CD4-positive, alpha-beta T cell (primary cell): ENCODE measurements around the gene RHNO1. TPM values are rescaled to one million over a fixed set of nuclear protein-coding genes. Genes with fewer than 3 reads are reported as not detected.

Experiments
- ATAC-seq: fragments of 200-7000 bp; cut with Tn5 transposase; one replicate; pipeline ENCODE4 v1.10.0; 2022; ENCODE audit warnings: mild to moderate bottlenecking; ENCODE audit not compliant: poor library complexity
- CTCF ChIA-PET: fragments of 350-600 bp; sonication (Branson Sonifier 250); formaldehyde crosslinking; loops from one replicate; lab custom pipeline; 2021; ENCODE audit warnings: antibody characterized with exemption, inconsistent platforms; lab: Charles Lee
- POLR2A ChIA-PET: fragments of 350-600 bp; sonication (Branson Sonifier 250); formaldehyde crosslinking; loops from one replicate; lab custom pipeline; 2021; ENCODE audit warnings: antibody characterized with exemption, inconsistent platforms; lab: Charles Lee
- DNase-seq, 14 experiments: peaks; one replicate each; pipeline ENCODE4 v3.0.0-alpha.2; 2013 to 2020; ENCODE audit warnings: mixed read lengths in 2 of 14
- H3K27ac ChIP-seq, 2 donors: one replicate each; pipeline versions ENCODE4 v1.5.1 to v1.7.0; 2013; ENCODE audit warnings: low read length in 2 of 2, low read depth in 1 of 2, mild to moderate bottlenecking in 1 of 2
- H3K27me3 ChIP-seq, 2 experiments: 1 replicate in 1 of 2; 2 replicates in 1 of 2; pipeline versions ENCODE4 v1.6.1 to v1.7.0; 2013; ENCODE audit warnings: low read length in 2 of 2, control low read depth in 1 of 2, mild to moderate bottlenecking in 1 of 2, moderate library complexity in 1 of 2; ENCODE audit not compliant: insufficient read depth in 2 of 2, control insufficient read depth in 1 of 2
- H3K36me3 ChIP-seq: one replicate; pipeline ENCODE4 v1.6.1; 2013; ENCODE audit warnings: low read length, control low read depth; ENCODE audit not compliant: insufficient read depth
- H3K4me1 ChIP-seq: one replicate; pipeline ENCODE4 v1.6.1; 2013; ENCODE audit warnings: low read length, control low read depth; ENCODE audit not compliant: insufficient read depth
- H3K4me3 ChIP-seq: one replicate; pipeline ENCODE4 v1.5.1; 2013; ENCODE audit warnings: mild to moderate bottlenecking, low read length, moderate library complexity
- H3K9me3 ChIP-seq, 2 experiments: 1 replicate in 1 of 2; 2 replicates in 1 of 2; pipeline versions ENCODE4 v1.6.1 to v1.7.0; 2013; ENCODE audit warnings: low read length in 2 of 2, mild to moderate bottlenecking in 2 of 2, control low read depth in 1 of 2, moderate library complexity in 1 of 2; ENCODE audit not compliant: control insufficient read depth in 1 of 2, insufficient read depth in 1 of 2
- H3K27ac Mint-ChIP-seq: one replicate; pipeline ENCODE4 v1.8.0; 2020; ENCODE audit warnings: mixed read lengths
- H3K27me3 Mint-ChIP-seq: one replicate; pipeline ENCODE4 v1.8.0; 2021; ENCODE audit warnings: mixed read lengths
- H3K36me3 Mint-ChIP-seq: one replicate; pipeline ENCODE4 v1.8.0; 2021; ENCODE audit warnings: low read depth, mixed read lengths
- H3K4me1 Mint-ChIP-seq: one replicate; pipeline ENCODE4 v1.8.0; 2021; ENCODE audit warnings: low read depth, mixed read lengths
- H3K4me3 Mint-ChIP-seq: one replicate; pipeline ENCODE4 v1.8.0; 2020; ENCODE audit warnings: mild to moderate bottlenecking, mixed read lengths
- H3K9me3 Mint-ChIP-seq: one replicate; pipeline ENCODE4 v1.8.0; 2020; ENCODE audit warnings: mixed read lengths
- CTCF ChIP-seq: fragments of 200-600 bp; IDR thresholded peaks from one replicate; pipeline ENCODE4 v1.8.0; 2022; ENCODE audit warnings: antibody characterized with exemption, mild to moderate bottlenecking
- intact Hi-C, 2 experiments: fragments of 100-400 bp; cut with DNase I in 1 of 2; cut with micrococcal nuclease in 1 of 2; formaldehyde crosslinking; loops; one replicate each; pipeline versions ENCODE4 v1.15.1 to v1.9.0; 2023 to 2025; cut with DNase I, micrococcal nuclease
- total RNA-seq, 174 experiments: library from RNA in 2 of 174; stranded (reverse) in 2 of 174; gene quantifications; one replicate each; pipeline ENCODE4 v1.2.3 and lab custom pipeline; 2021 to 2026

RHNO1 gene
- total RNA-seq, 2 experiments from 2014 or later, result 26.5 to 31.3 TPM

- Histone ChIP-seq H3K27ac (no peak overlapping the region), H3K4me3 (no peak overlapping the region), H3K9me3 (no peaks in the 10 kb centered on the region), H3K4me1 (no peaks in the 10 kb centered on the region), H3K36me3 (peaks cover 40% of the 10 kb centered on the region), H3K27me3 (no peaks in the 10 kb centered on the region)
- DNase-seq, result no peak
- Mint-ChIP-seq H3K36me3 (peaks cover 67% of the 10 kb centered on the region), H3K27ac (no peak overlapping the region), H3K4me3 (no peak overlapping the region), H3K4me1 (no peaks in the 10 kb centered on the region), H3K9me3 (no peaks in the 10 kb centered on the region), H3K27me3 (no peaks in the 10 kb centered on the region)
- intact Hi-C loops, result no loop called here
- no peak for ATAC-seq
- ChIA-PET POLR2A (no interaction called here), CTCF (no interaction called here)
- no peak for TF ChIP-seq CTCF
These were observed 57.3 kb downstream of the RHNO1 start for GRCh38 chr12:2934371-2934770.

GRCh38 chr12:2936301-2936700, 59.3 kb downstream of the RHNO1 start:
- intact Hi-C loops, result no loop called here
- no peak for TF ChIP-seq CTCF
- CTCF ChIA-PET, result no interaction called here
- H3K4me3 Mint-ChIP-seq, result no peak overlapping the region
- no peaks in the 10 kb centered on the region for H3K27me3 Mint-ChIP-seq
- Histone ChIP-seq H3K4me3 (no peak overlapping the region), H3K27me3 (no peaks in the 10 kb centered on the region), H3K4me1 (no peaks in the 10 kb centered on the region), H3K36me3 (peaks cover 35% of the 10 kb centered on the region), H3K27ac (no peak overlapping the region), H3K9me3 (no peaks in the 10 kb centered on the region)
- H3K36me3 Mint-ChIP-seq, result peaks cover 64% of the 10 kb centered on the region
- ATAC-seq (no peak), DNase-seq (no peak)
- H3K9me3 Mint-ChIP-seq, result no peaks in the 10 kb centered on the region
- POLR2A ChIA-PET, result no interaction called here
- H3K4me1 Mint-ChIP-seq, result no peaks in the 10 kb centered on the region
- no peak overlapping the region for H3K27ac Mint-ChIP-seq

GRCh38 chr12:2937500-2937899, 60.5 kb downstream of the RHNO1 start:
- peaks cover 30% of the 10 kb centered on the region for H3K36me3 ChIP-seq
- no peaks in the 10 kb centered on the region for H3K4me1 Mint-ChIP-seq
- ChIA-PET POLR2A (no interaction called here), CTCF (no interaction called here)
- TF ChIP-seq CTCF, result no peak
- no peak overlapping the region for H3K4me3 Mint-ChIP-seq
- H3K9me3 ChIP-seq, result no peaks in the 10 kb centered on the region
- no peaks in the 10 kb centered on the region for H3K9me3 Mint-ChIP-seq
- no peak overlapping the region for H3K27ac Mint-ChIP-seq
- H3K4me3 ChIP-seq, result no peak overlapping the region
- no peaks in the 10 kb centered on the region for H3K27me3 Mint-ChIP-seq
- peaks cover 53% of the 10 kb centered on the region for H3K36me3 Mint-ChIP-seq
- H3K27ac ChIP-seq, result no peak overlapping the region
- no peaks in the 10 kb centered on the region for H3K27me3 ChIP-seq
- intact Hi-C loops, result no loop called here
- DNase-seq (no peak), ATAC-seq (no peak)
- H3K4me1 ChIP-seq, result no peaks in the 10 kb centered on the region

Other genes starting within 250 kb of the RHNO1 start
- 10 to 100 TPM; 35.7 to 40.3 TPM for gene FKBP4, start 82.3 kb upstream of the RHNO1 start, total RNA-seq
- gene ITFG2, start 64.6 kb upstream of the RHNO1 start, total RNA-seq, result 10 to 100 TPM; 61.3 to 68.5 TPM
- gene NRIP2, start 42.2 kb upstream of the RHNO1 start, total RNA-seq, result not detected
- gene TEX52, start 20.2 kb upstream of the RHNO1 start, total RNA-seq, result not detected
- gene FOXM1, start within 50 bp of the RHNO1 start, total RNA-seq, result under 1 TPM; 0.59 to 0.80 TPM
- gene TULP3, start 13.7 kb downstream of the RHNO1 start, total RNA-seq, result 1 to 10 TPM; 4.2 to 5.5 TPM
- not detected for gene TEAD4, start 82.2 kb downstream of the RHNO1 start, total RNA-seq
- gene TSPAN9, start 200.2 kb downstream of the RHNO1 start, total RNA-seq, result 1 to 10 TPM in 1 of 2 experiments, under 1 TPM in 1; 0.82 to 1.3 TPM